ENCODE measurements around the gene WFDC2.
A peak's percentile ranks its signal among the peaks of the same experiment; 100 is the strongest.

- TF ChIP-seq, protein P1, sequence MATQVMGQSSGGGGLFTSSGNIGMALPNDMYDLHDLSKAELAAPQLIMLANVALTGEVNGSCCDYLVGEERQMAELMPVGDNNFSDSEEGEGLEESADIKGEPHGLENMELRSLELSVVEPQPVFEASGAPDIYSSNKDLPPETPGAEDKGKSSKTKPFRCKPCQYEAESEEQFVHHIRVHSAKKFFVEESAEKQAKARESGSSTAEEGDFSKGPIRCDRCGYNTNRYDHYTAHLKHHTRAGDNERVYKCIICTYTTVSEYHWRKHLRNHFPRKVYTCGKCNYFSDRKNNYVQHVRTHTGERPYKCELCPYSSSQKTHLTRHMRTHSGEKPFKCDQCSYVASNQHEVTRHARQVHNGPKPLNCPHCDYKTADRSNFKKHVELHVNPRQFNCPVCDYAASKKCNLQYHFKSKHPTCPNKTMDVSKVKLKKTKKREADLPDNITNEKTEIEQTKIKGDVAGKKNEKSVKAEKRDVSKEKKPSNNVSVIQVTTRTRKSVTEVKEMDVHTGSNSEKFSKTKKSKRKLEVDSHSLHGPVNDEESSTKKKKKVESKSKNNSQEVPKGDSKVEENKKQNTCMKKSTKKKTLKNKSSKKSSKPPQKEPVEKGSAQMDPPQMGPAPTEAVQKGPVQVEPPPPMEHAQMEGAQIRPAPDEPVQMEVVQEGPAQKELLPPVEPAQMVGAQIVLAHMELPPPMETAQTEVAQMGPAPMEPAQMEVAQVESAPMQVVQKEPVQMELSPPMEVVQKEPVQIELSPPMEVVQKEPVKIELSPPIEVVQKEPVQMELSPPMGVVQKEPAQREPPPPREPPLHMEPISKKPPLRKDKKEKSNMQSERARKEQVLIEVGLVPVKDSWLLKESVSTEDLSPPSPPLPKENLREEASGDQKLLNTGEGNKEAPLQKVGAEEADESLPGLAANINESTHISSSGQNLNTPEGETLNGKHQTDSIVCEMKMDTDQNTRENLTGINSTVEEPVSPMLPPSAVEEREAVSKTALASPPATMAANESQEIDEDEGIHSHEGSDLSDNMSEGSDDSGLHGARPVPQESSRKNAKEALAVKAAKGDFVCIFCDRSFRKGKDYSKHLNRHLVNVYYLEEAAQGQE (IDR thresholded peaks at IDR 0.05; ENCODE audit: low read depth), result peak; percentile 82
- TF ChIP-seq CREB1 (IDR thresholded peaks at IDR 0.05; ENCODE audit: low read depth) (no peak), NFIC (IDR thresholded peaks at IDR 0.05) (no peak), YY1 (IDR thresholded peaks at IDR 0.05; ENCODE audit: low read depth) (no peak), RAD21 (IDR thresholded peaks at IDR 0.05; ENCODE audit: low read depth) (no peak), TCF12 (IDR thresholded peaks at IDR 0.05; ENCODE audit: low read depth) (no peak), EP300 (IDR thresholded peaks at IDR 0.05; ENCODE audit: borderline replicate concordance) (no peak), TAF1 (IDR thresholded peaks at IDR 0.05; ENCODE audit: low read depth) (no peak), EGR1 (IDR thresholded peaks at IDR 0.05) (no peak), USF1 (IDR thresholded peaks at IDR 0.05) (no peak), ZBTB7A (IDR thresholded peaks at IDR 0.05; ENCODE audit: low read depth) (no peak), TEAD4 (IDR thresholded peaks at IDR 0.05) (no peak), CEBPB (IDR thresholded peaks at IDR 0.05) (no peak)
- TF ChIP-seq, protein P2, sequence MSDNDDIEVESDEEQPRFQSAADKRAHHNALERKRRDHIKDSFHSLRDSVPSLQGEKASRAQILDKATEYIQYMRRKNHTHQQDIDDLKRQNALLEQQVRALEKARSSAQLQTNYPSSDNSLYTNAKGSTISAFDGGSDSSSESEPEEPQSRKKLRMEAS (IDR thresholded peaks at IDR 0.05), result no peak
Observed at GRCh38 chr20:45515147-45515913, 45.8 kb downstream of the WFDC2 start, which contains the start of gene SPINT3.
